K562 (cell line): ENCODE results near the gene LDAH. TPM values are rescaled to one million over a fixed set of nuclear protein-coding genes. Genes with fewer than 3 reads are reported as not detected.

ENCODE experiments used
- ATAC-seq: fragments of 200-7000 bp; cut with Tn5 transposase; 3 replicates; pipeline ENCODE4 v1.9.1; 2020; ENCODE audit warnings: moderate library complexity
- BruUV-seq: library from RNA; stranded (reverse); fragments of 400-500 nt; replicated peaks from 2 replicates; lab custom pipeline; 2021; lab: Mats Ljungman, UMichigan
- CTCF ChIA-PET: fragments of 300-600 bp; formaldehyde crosslinking; extraction: SDS; loops from one replicate; lab custom pipeline; 2021; ENCODE audit warnings: low intra/inter-chr PET ratio; lab: Yijun Ruan, JAX
- POLR2A ChIA-PET: fragments of 300-600, 350-650 bp; sonication (Branson Sonifier 250); formaldehyde crosslinking; extraction: SDS; loops from one replicate; lab custom pipeline; 2021; ENCODE audit warnings: antibody characterized with exemption, inconsistent platforms; lab: Yijun Ruan, JAX
- DNase-seq, 4 experiments: peaks; one replicate each; pipeline versions ENCODE4 v3.0.0 to v3.0.0-alpha.2; 2011 to 2018; ENCODE audit warnings: low spot score in 3 of 4, mixed read lengths in 3 of 4; ENCODE audit errors: extremely low read depth in 1 of 4
- FAIRE-seq: peaks from 2 replicates; lab custom pipeline; 2011; peaks lifted over from hg19 to GRCh38; lab: Jason Lieb, UNC
- H2AFZ ChIP-seq: 2 replicates; pipeline ENCODE4 v1.6.0; 2011; ENCODE audit warnings: low read depth, low read length, control low read depth, inconsistent platforms
- H3K27ac ChIP-seq: fragments of 200-600 bp; 3 replicates; pipeline ENCODE4 v1.8.0; 2011; ENCODE audit warnings: low read depth, mild to moderate bottlenecking, control low read depth, inconsistent platforms, low read length, moderate library complexity, mixed read lengths; ENCODE audit errors: extremely low read depth
- H3K27me3 ChIP-seq, 2 experiments: fragments of 300-600 bp in 1 of 2; 2 replicates in 1 of 2; 3 replicates in 1 of 2; pipeline versions ENCODE4 v1.6.0 to v1.8.0; 2011; ENCODE audit warnings: inconsistent platforms in 2 of 2, low read length in 2 of 2, mild to moderate bottlenecking in 1 of 2, mixed read lengths in 1 of 2, moderate library complexity in 1 of 2; ENCODE audit not compliant: control insufficient read depth in 2 of 2, insufficient read depth in 2 of 2
- H3K36me3 ChIP-seq: fragments of 300-600 bp; 3 replicates; pipeline ENCODE4 v1.8.0; 2011; ENCODE audit warnings: mild to moderate bottlenecking, low read length, inconsistent platforms; ENCODE audit not compliant: control insufficient read depth, insufficient read depth
- H3K4me1 ChIP-seq, 2 experiments: fragments of 200-600 bp in 1 of 2; replicated peaks in 1 of 2; 2 replicates in 1 of 2; 3 replicates in 1 of 2; pipeline versions ENCODE4 v1.5.1 to v1.8.0; 2011; ENCODE audit warnings: inconsistent platforms in 2 of 2, low read length in 2 of 2, mild to moderate bottlenecking in 1 of 2, mixed read lengths in 1 of 2, moderate library complexity in 1 of 2; ENCODE audit not compliant: control insufficient read depth in 2 of 2, insufficient read depth in 2 of 2
- H3K4me2 ChIP-seq: 2 replicates; pipeline ENCODE4 v1.6.1; 2011; ENCODE audit warnings: low read length, control low read depth, inconsistent platforms, mixed read lengths; ENCODE audit not compliant: insufficient read depth
- H3K4me3 ChIP-seq: fragments of 200-600 bp; sonication (generic), shearing (Covaris generic); 2 replicates; pipeline ENCODE4 v1.5.1; 2016; ENCODE audit warnings: control low read depth, inconsistent platforms
- H3K79me2 ChIP-seq: fragments of 200-600 bp; 3 replicates; pipeline ENCODE4 v1.8.0; 2011; ENCODE audit warnings: low read length, inconsistent platforms; ENCODE audit not compliant: control insufficient read depth, insufficient read depth
- H3K9ac ChIP-seq, 2 experiments: 2 replicates each; pipeline versions ENCODE4 v1.6.0 to v1.6.1; 2011; ENCODE audit warnings: low read depth in 2 of 2, low read length in 2 of 2, control low read depth in 1 of 2, inconsistent platforms in 1 of 2, mild to moderate bottlenecking in 1 of 2, mixed read lengths in 1 of 2; ENCODE audit not compliant: insufficient read depth in 1 of 2
- H3K9me1 ChIP-seq: one replicate; pipeline ENCODE4 v1.6.0; 2011; ENCODE audit warnings: inconsistent platforms, mild to moderate bottlenecking, low read length, moderate library complexity; ENCODE audit not compliant: control insufficient read depth, insufficient read depth
- H3K9me3 ChIP-seq: replicated peaks from 2 replicates; pipeline ENCODE4 v1.5.1; 2011; ENCODE audit warnings: low read depth, low read length, inconsistent platforms; ENCODE audit not compliant: control insufficient read depth, insufficient read depth
- H4K20me1 ChIP-seq: replicated peaks from 2 replicates; pipeline ENCODE4 v1.6.1; 2011; ENCODE audit warnings: low read length, inconsistent platforms, mixed read lengths; ENCODE audit not compliant: control insufficient read depth, insufficient read depth
- JUNB ChIP-seq: fragments of 450-650 bp; formaldehyde crosslinking; conservative IDR thresholded peaks from 2 replicates; pipeline ENCODE4 v1.4.0; 2020; ENCODE audit warnings: mild to moderate bottlenecking
- PBX2 ChIP-seq, 2 experiments: IDR thresholded peaks in 1 of 2; conservative IDR thresholded peaks in 1 of 2; 2 replicates each; pipeline ENCODE4 v1.6.1; 2016; ENCODE audit warnings: low read depth in 2 of 2, mild to moderate bottlenecking in 1 of 2, missing compliant biosample characterization in 1 of 2, missing genetic modification characterization in 1 of 2, moderate library complexity in 1 of 2
- WGBS: fragments of 100-300 bp; shearing (Covaris generic); methylation state at CpG from one replicate; pipeline ENCODE4 v1.1.6; 2016; ENCODE audit warnings: low coverage, mixed read lengths; ENCODE audit not compliant: insufficient coverage; ENCODE audit errors: missing lambda C conversion rate; 5-methylcytosine and 5-hydroxymethylcytosine counted together
- in situ Hi-C: fragments of 300-500 bp; cut with MboI; formaldehyde crosslinking; loops from 4 replicates; pipeline ENCODE4 v1.15.0; 2018; ENCODE audit warnings: inconsistent platforms, mixed read lengths
- intact Hi-C: fragments of 100-400 bp; cut with micrococcal nuclease; formaldehyde crosslinking; loops from 2 replicates; pipeline ENCODE4 v1.14.2; 2022
- polyA plus RNA-seq, 8 experiments: library from polyadenylated mRNA; depleted of rRNA in 4 of 8; stranded (reverse) in 5 of 8; unstranded in 3 of 8; fragments of >200 nt; fragmentation: Nextera tagmentation in 2 of 8; fragmentation: Illumina TruSeq in 1 of 8; extraction: Ambion mirVana in 2 of 8; extraction: Trizol in 1 of 8; gene quantifications; 2 replicates each; pipeline versions ENCODE4 v1.2.1 to v1.2.3, GENCODE V29; 2011 to 2014; ENCODE audit warnings: inconsistent platforms in 1 of 8, missing spikeins in 1 of 8
- total RNA-seq, 7 experiments: library from RNA; depleted of rRNA in 6 of 7; stranded (reverse); fragments of >200 nt in 6 of 7; fragmentation: Illumina TruSeq in 2 of 7; extraction: Trizol in 2 of 7; gene quantifications; 2 replicates each; pipeline versions ENCODE4 v1.2.1 to v1.2.3, GENCODE V29; 2011 to 2021; ENCODE audit warnings: low replicate concordance in 1 of 7

Gene LDAH
- total and polyA plus RNA-seq, 9 of the 15 experiments (the other 6 are each of a cell fraction or from before 2014, with no cell fraction given), result 22.3 to 60.1 (median 40.0) TPM

GRCh38 chr2:20728114-20728758 lies 94.7 kb downstream of the LDAH start:
- 65% methylated on average over 4 of the region's 4 CpGs for WGBS
- in situ Hi-C loops, result no loop called here
- no TSS peak for BruUV-seq
- H3K36me3 ChIP-seq, result no peaks in the 10 kb centered on the region; the same call in 1 of the 3 replicates
- CTCF ChIA-PET, result interaction anchor here (0.7 kb wide), 1 partner anchor 390 kb away, joined by 4 read pairs; no protein-coding TSS in a partner anchor
- no peak overlapping the region for H2AFZ ChIP-seq
- TF ChIP-seq PBX2 (CRISPR knock-in tag; IDR thresholded peaks at IDR 0.05; ENCODE audit: low read depth) (no peak), PBX2 (tag; conservative IDR thresholded peaks at IDR 0.05; ENCODE audit: low read depth) (0 out of 2 replicates have a peak, but pooled peaks have one; percentile 13), JUNB (CRISPR knock-in tag) (no peak)
- TF ChIP-seq, all 486 proteins: peak for 1
- ATAC-seq (no peak), DNase-seq (no peak), FAIRE-seq (no peak)
- Histone ChIP-seq H3K4me3 (no peak overlapping the region), H4K20me1 (no peaks in the 10 kb centered on the region), H3K27ac (no peak overlapping the region), H3K9me1 (no peaks in the 10 kb centered on the region), H3K9ac (no peak overlapping the region), H3K27me3 (no peaks in the 10 kb centered on the region), H3K4me1 (no peaks in the 10 kb centered on the region), H3K9me3 (no peaks in the 10 kb centered on the region), H3K4me2 (no peak overlapping the region), H3K79me2 (no peaks in the 10 kb centered on the region)
- POLR2A ChIA-PET, result no interaction called here
- intact Hi-C loops, result no loop called here
